ENCODE results near the gene ORM2.

Gene ORM2

DNA sequence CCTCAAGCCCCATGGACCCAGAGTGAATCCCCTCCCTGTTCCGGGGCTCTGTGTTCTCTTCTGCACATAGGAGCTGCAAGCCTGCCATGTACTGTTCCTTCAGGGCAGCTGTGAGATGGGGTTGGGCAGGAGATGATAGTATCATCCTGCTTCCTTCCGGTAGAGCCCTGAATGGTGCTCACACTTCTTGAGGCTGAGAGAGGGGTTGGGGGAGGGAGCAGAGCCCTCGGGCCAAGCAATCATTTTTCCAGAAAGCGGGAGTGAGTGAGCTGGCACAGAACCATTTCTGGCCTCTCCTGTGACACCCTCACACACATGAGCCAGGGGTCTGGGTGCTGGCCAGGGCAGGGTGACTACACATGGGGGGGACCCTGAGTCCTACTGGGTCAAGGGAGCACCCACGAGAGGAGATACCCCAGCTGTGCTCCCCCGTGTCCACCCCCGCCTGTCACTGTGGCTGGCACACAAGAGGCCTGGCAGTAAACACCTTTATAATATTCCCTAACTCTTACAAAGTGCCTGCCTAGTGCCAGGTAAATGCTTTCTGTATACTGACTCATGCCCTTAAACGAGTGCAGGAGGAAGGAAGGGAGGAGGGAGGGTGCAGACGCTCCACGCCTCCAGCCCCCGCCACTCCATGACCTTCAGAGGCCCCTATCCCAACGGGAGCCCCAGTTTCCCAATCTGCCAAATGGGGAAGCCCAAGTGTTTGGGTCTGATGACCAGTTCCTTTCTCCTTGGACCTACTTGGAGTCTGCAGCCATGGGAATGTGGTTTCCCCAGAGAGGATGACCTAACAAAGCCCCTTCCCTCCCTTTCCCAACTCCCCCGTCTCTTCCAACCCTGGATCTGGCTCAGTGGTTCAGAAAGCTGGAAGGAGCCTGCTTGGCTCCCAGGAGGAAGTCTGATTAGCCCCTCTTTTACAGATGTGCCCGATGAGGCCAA is 42.6 kb downstream of the ORM2 start:
- DNase-seq, result no peak

DNA sequence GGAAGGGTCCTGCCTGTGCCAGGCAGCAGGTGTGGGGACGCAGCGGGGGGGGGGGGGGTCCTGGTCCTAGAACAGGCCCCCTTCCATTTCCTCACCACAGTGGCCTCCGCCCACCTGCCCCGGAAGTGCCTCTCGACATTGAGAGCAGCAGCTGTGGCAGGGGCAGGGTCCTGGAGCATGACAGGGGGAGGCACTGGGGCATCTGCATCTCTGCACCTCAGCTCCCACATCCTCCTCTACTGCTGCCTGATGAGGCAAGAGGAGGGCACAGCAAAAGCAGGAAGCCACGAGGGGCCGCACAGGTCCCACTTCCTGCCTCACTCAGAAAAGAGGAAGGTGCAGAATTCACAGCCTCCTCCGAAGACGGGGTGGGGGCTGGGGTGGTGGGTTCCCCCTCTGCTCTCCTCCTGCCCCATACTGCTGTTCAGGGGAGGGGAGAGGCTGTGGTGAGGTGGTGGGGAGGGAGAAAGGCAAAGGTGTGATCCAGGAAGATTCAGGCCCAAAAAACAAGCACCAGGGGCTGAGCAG is 43.3 kb downstream of the ORM2 start:
- no peak for DNase-seq

DNA sequence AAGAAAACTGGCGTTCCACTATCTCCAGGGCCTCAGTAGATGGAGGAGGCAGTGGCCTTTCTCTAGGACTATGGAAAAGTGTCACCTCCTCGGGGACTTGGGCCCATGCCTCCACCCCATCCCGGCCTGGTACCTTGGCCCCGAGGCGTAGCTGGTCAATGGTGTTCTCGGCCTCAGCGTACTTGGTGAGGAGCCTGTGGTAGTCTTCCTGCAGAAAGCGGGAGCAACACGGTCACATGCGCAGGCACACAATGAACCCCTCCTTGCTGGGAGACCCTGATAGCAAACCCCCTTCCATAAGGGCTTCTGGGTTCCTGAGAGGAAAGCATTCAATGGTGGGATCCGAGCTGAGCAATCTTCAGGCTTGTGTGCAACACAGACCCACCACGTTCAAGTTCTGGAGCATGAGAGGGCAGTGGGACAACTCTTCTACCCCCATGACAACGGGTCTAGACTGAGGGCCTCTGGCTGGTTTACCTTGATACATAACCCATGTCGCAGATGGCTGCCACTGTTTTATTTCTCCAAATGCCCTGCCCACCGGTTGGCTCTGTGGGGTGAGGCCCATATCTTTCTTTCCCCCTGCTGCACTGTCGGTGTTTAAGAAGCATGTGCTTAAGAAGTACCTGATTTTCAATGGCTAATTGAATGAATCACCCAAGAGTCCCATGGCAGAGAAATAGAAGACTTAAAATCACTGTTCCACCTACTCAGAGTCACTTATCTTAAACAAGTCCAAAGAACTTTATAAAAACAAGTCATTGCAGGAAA is 44.5 kb downstream of the ORM2 start:
- no peak for DNase-seq

DNA sequence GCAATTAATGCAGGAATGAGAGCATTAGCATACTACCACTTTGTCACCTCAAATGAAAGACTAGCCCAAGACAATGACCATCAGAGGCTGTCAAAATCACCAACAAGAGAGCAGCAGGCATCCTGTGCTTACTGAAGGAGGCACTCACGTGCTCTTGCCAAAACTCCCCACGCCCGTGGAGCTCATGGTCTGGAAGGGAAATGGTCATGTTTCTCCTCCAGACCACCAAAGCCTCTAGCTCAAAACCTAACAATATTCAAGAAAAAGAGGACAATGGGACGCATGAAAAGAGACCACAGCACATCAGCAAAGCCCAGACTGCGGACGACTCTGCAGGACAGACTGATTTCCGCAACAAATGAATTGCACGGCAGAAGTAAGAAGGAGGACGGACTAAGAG is 45.3 kb downstream of the ORM2 start:
- DNase-seq, result no peak

DNA sequence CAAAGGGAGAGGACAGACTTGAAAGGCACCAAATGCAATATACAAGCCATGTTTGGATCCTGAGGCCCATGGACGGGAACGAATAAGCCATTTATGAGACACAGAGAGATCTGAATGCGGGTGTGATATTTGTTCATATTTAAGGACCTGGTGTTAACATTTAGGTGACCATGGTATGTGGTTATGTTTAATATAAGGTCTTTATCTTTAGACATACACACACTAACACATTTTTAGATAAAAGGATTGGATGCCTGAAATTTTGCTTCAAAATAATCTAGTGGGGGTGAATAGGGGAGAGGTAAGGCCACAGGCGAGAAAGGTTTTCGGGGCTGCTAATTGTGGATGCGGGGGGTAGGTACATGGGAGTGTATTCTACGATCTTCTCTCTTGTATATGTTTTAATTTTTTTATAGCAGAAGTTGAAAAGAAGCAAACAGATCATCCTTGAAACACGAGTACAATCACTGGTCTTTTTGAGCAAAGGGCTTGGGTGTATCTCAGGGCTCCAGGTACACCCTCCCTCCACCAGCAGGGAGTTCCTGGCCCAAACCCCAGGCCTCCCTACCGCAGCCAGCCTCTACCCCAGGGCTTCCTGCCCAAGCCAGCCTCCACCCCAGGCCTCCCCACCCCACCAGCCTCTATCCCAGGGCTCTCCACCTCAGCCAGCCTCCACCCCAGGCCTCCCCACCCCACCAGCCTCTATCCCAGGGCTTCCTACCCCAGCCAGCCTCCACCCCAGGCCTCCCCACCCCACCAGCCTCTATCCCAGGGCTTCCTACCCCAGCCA is 45.9 kb downstream of the ORM2 start:
- DNase-seq, result no peak

DNA sequence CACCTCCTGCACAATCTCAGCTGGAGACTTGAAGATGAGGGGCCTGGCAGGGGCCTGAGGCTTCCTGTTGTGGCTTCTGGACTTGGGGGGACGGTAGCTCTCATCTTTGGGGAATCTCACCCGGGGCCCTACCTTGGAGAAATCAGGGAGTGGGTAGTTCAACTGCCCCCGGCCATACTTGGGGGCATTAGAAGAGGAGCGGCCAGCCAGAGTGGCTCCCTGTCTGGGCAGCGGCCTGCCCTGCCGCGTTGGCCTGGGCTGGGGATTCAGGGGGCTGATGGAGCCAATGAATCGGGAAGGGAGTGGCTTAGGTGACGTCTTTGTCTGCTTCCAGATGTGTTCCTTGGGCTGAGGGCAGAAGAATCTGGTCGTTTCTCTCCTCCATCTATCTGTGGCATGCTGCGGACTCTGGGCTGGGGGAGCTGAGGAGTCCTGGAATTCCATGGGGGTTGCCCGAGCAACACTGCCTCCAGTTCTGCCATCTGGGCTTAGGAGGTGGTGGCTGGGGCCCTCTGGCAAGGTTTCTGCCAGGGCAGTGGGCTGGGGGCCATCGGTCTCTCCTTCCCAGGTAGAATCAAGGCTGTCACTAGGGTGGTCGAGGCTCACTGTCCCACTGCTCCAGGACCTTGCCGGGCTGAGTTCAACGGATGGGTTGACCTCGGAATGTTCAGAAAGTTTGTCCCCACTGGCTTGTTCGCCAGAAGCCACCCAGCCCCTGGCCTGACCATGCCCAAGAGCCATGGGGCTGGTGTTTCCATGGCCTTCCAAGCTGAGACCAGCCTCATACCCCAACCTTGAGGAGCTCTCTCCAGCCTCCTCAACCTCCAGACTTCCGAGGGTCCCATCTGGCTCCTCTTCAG is 47.1 kb downstream of the ORM2 start:
- DNase-seq, result no peak

DNA sequence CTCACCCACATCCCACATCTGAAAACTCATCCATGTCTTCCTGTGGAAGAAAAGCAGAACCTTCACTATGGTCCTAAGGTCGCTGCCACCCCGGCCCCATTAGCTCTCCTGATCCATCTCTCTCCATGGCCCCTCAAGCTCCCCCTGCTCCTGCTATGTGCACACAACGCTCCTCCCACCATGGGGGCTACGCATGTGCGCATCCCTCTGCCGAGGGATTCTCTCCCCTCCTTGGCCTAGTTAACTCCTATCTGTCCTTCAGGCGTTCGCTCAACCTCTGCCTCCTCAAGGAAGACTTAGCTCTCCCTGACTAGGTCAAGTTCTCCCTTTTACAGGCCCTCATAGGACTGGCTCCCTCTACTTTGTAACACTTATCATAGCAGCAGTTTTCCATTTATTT is 48.3 kb downstream of the ORM2 start:
- DNase-seq, result no peak

DNA sequence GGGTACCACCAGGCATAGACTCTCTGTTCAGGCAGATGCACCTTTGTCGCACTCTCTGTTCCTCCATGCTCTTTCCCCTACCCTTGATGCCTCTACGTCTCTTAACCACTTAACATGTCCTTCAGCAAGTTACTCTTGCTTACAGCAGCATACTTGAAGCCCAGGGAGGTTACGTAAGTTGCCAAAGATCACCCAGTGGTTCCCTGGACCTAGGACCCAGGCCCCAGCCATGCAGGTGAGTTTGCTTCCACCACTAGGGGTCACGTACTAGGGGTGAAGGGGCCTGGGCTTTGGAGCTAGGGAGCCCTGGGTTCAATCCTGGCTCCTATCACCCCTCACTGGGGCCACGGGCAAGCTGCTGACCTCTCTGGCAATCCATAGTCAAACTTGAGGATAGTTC is 49.2 kb downstream of the ORM2 start:
- DNase-seq, result no peak
